Left renal pelvis (tissue), 4 donors: ENCODE data around the gene PPP1R26. TPM values are rescaled to one million over a fixed set of nuclear protein-coding genes. Genes with fewer than 3 reads are reported as not detected.
"Not testable (repeated sequence)": the region's sequence is repeated elsewhere in the genome, so short reads cannot be mapped to it uniquely, and the experiment has no call there.

Experiments
- DNase-seq, 4 donors: peaks; one replicate each; pipeline ENCODE4 v3.0.0-alpha.2; 2013; ENCODE audit warnings: low read depth in 4 of 4, low spot score in 3 of 4
- polyA plus RNA-seq, 4 donors: library from polyadenylated mRNA; unstranded; fragments of 120-200 nt; gene quantifications; one replicate each; pipeline ENCODE4 v1.2.1, GENCODE V29; 2013; ENCODE audit not compliant: insufficient read length in 4 of 4

PPP1R26 gene
- polyA plus RNA-seq, 4 donors, result 12.5 to 38.5 (median 29.9) TPM

DNA sequence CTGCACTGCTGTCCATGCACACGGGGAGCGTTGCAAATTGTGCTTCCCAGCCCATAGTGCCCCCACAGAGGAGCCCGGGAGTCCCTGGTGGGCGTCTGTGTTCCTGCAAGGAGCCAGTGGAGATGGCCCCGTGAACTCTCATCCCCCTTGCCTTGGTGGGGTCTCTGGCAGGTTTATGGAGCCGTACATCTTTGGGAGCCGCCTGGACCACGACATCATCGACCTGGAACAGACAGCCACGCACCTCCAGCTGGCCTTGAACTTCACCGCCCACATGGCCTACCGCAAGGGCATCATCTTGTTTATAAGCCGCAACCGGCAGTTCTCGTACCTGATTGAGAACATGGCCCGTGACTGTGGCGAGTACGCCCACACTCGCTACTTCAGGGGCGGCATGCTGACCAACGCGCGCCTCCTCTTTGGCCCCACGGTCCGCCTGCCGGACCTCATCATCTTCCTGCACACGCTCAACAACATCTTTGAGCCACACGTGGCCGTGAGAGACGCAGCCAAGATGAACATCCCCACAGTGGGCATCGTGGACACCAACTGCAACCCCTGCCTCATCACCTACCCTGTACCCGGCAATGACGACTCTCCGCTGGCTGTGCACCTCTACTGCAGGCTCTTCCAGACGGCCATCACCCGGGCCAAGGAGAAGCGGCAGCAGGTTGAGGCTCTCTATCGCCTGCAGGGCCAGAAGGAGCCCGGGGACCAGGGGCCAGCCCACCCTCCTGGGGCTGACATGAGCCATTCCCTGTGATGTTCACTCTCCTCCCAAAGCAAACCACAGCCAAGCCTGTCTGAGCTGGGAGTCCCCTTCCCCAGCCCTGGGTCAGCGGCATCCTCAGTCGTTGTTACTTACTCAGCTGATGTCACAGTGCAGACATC, 24.0 kb downstream of the PPP1R26 start:
- no peak for DNase-seq

DNA sequence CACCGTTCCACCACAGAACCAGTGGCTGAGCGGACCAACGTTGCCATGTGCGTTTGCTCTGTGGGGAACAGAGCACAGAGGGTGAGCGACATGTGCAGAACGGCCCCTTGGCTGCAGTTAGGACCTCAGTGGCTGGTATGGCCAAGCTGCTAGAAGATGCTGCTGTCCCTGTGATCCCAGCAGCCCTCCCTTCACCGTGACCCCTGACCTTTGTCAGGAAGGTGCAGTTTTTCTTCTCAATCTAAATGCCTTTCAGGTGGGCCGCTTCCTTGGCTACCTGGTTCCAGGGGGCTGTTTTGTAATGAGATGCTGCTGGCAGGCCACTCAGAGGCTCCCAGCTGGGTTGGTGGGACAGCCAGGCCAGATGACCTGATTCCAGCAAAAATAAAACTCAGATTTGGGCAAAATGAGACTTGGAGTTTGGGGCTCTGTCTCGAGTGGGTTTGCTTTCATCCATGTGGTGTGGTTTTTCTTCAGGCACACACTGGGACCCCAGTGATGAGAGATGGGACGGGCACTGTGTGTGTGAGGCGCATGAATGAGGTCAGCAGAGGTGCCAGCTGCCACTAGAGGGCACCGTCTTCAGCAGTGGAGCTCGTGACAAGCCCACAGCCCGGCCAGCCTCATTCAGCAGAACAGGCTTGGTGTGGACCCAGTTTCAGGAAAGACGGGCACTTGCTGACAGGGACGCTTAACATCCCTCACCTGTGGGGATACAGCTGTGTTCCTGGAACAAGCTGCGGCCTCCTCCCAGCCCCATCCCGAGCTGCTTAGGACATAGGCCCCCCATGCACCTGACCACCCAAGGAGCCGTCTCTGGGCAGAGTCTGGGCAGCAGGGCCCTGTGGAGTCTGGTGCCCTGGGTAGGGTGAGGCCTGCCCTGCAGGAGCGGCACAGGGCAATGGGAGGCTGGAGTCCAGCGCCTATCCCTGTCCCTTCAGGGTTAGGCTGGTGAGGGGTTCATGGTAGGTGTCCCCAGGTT, 25.0 kb downstream of the PPP1R26 start:
- DNase-seq, result no peak

DNA sequence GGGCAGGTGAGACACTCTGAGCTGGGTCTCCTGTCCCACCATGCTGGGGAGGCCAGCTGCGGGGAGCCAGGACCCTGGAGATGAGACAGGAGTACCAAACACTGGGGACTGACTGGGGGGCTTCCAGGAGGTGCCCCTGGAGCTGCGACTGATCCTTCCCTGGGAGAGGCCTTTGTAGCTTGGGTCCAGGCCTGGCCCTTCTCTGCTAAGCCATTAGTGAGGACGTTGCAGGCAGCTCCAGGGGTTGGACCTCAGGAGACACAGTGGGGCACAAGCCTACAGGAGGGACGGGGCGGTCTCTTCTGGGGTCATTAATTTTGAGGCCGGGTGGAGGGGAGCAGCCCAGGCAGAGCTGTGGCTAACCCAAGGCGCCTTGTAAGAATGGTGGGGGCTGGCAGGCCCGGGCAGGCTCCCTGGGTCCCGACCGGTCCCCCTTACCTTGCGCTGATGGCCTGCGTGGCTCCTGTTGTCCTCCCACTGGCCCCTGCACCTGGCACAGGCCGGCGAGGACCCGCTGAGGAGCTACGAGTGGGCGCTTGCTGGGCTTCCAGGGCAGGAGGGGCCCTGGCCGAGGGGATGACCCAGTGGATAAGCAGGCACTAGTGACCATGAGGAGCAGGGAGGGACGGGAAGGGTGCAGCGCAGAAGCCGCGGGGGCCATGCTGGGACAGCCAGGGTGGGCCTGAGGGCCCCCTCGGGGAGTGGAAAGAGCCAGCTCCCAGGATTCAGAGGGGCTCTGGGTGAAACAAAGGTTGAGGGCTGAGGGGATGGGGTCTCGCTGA, 26.0 kb downstream of the PPP1R26 start:
- no peak for DNase-seq

DNA sequence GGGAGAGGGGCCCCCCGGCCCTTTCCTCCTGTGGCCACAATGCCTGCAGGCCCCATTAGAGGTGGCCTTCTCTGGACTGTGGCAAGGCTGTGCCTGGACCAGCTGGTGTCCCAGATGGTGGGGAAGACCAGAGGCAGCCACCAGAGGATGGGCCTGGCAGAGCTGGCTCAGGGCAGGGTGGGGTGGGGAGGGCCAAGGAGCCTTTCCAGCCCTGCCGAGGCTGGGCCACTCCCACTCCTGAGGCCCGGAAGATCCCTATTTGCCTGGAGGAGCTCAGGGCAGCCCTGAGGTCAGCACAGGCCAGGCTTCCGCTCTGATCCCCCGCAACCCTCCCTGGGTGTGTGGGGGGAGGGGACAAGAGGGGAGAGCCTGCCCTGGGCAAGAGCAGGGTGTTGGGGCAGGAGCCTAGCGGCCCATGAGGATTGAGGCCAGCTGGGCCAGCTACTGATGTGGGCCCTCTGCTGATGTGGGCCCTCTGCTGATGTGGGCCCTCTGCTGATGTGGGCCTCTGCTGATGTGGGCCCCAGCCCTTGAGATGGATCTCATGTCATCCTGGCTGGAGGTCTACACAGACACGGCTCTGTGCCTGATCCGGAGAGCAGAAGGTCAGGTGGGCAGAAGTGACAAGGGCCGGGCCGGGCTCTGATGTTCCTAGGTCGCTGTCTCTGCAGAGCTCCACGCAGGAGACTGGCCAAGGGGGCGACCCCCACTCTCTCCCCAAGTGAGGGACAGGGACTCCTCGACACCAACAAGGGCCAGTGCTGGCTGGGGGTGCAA, 26.9 kb downstream of the PPP1R26 start:
- no peak for DNase-seq

DNA sequence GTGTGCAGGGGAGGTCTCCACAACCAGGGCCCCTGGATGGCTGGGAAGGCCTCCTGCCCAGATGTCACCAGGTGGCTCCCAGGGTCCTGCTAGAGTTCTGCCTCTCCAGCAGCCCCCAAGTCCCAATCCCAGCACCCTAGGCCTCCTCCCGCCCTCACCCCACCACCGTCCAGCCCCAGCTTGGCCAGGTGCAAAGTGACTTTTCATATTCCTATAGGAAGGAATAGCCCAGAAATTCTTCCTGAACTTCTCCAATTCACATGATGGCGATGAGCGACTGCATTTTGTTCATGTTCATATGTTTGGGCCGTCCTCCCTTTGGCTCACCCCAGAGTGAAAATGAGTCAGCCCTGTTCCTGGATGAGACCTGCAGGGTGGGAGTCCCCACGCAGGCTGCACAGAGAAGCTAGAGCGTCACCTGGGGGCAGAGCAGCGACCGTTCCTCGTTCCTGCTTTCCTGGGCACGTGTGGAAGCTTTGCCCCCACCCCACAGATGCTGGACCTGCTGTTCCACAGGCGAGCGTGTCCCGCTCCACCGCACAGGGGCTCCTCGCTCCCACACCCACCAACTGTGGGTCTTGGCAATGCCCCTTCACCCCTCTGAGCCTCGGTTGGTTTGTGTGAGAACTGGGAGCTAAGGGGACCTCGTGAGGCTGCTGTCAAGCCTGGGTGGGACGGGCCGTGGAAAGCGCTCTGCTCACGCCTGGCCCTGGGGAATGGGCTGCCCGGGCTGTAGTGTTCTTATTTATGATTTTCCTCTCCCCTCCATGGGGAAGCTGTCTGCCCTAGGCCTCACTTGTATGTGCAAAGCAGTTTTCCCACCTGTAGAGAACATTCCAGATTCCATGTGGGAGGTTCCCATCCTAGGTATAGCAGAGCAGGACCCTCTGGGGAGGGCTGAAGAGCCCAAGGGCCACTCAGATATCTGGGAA, 27.8 kb downstream of the PPP1R26 start:
- DNase-seq, result no peak

DNA sequence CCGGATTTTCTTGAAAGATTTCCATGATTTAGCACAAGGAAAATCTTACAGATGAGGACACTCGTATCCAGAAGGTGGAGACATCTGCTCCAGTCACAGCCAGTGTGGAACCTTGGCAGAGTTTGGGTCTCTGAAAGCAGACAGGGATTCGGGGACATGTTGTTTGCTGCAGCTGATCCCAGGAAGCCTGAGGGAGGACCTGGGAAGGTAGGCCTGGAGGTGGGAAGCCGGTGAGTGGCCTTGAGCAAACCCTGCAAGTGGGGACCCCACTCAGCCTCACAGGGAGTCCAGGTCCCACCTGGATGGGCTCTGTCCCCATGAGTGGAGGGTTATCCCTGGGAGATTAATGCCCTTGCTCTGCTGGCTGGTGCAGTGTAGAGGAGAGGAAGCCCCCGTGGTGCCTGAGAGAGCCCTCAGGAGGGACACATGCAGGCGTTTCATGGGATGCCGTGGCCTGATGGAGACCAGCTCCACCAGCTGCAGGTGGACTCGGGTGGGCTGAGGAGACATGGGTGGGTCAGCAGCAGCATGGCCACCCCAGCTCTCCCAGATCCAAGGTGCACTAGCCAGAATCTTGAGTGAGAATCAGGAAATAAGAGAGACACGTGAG, 28.7 kb downstream of the PPP1R26 start:
- no peak for DNase-seq

DNA sequence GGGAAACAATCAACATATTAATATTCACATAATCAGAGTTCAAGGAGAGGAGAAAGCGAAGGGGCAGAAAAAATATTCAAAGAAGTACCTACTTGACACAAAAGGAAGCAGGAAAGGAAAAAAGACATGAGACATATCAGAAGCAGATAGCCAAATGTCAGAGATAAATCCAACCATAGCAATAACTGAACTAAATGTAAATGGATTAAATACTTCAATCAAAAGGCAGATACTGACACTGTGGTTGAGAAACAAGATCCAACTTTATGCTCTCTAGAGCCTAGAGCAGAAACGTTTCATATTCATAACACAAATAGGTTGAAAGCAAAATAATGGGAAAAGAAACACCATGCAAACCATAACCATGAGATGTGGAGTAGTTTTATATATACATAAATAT, 29.9 kb downstream of the PPP1R26 start:
- no peak for DNase-seq

DNA sequence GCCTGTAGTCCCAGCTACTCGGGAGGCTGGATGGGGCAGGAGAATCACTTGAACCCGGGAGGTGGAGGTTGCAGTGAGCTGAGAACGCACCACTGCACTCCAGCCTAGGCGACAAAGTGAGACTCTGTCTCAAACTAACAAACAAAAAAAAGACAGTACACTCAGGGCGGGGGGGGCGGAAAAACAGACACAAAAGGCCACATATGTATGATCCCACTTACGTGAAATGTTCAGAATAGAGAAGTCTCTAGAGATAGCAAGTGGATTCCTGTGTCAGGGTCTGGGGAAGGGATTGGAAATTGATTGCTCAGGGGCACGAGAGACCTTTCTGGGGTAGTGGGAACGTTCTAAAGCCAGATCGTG, 32.6 kb downstream of the PPP1R26 start:
- DNase-seq, result no peak

DNA sequence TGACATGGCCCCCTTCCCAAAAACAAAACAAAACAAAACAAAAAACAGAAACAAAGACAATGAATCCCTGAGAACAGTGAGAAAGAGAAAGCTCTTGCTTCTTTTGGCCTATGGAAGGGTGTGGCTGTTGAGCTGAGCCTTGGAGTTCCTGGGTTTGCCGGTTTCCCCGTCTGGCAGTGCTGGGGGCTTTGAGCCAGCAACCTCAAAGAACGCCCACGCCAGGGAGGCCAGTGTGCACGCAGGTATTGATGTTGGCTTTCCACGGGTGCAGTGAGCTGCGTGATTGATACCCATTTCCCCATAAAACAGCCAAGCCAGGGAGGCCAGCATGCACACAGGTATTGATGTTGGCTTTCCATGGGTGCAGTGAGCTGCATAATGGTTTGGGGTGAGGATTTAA, 33.3 kb downstream of the PPP1R26 start:
- DNase-seq, result no peak

DNA sequence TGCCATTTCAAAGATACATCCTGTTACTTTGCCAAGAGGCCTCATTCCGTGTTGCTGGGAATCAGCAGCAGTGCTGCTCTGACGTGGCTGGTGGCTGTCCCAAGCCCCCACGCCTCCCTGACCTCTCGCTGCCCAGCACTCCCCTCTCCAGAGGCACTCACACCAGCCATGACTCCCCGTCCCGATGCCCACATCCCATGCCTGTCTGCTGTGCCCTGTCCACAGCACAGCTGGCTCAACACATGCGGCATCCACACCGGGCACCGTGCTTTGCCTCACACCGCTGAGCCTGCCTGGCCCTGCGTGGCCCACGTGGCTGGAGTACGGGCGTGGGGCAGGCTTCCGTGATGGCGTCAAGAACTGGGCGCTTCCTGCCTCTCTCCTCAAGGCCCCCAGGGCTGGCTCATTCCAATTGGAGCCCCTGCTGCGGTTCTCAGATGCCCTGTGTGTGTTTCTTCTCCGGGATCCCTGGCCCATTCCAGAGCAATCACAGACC, 33.8 kb downstream of the PPP1R26 start:
- no peak for DNase-seq

DNA sequence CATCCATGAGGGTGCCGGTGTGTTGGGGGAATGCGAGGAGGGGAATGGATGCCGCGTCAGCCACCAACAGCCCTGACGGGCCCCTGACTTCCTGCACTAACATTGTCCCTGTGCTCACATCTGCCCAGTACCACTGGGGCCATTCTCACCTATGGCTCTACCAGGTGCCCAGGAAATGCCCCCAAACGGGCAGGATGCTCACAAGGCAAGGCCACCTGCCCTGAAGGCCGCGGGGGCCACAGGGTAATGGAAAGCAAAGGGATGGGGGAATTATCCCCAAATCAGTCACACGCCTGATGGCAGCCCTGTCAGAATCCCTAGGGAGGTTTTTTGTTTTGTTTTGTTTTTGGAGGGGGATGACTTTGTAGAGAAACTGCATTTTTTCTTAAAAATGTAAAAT, 34.3 kb downstream of the PPP1R26 start:
- not testable (repeated sequence) for DNase-seq

DNA sequence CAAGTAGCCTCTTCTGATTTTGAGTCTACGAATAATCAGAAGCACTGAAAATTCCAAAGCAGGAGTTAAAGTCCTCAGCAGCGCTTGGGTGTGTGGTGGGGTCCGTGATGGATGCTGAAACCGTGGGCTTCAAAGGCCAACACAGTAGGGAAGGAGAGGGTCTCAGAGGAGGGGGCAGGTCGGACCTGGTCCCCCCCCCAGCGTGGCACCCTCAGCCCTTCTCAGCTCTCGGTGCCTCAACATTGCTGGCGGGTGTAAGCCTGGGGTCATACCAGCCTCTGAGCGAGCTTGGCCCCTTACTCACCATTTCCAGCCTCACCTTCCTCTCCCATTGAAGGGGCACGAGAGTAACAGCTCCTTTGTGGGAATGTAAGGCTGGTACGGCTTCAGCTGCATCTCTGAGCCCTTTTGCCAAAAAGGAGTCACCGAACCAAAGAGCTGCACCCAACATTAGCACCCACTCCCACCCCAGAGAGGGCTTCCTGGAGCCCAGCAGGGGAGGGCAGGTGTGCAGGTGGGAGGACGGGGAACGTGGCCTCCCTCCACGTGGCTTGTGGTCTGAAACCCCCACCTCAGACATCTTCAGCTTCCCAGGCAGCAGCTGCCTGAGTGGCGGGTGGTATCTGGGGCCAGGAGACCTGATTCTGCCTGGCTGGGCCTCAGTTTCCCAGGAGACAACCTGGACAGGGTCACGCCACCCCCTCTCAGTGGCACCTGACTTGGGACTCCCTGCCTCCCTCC, 34.9 kb downstream of the PPP1R26 start:
- no peak for DNase-seq

DNA sequence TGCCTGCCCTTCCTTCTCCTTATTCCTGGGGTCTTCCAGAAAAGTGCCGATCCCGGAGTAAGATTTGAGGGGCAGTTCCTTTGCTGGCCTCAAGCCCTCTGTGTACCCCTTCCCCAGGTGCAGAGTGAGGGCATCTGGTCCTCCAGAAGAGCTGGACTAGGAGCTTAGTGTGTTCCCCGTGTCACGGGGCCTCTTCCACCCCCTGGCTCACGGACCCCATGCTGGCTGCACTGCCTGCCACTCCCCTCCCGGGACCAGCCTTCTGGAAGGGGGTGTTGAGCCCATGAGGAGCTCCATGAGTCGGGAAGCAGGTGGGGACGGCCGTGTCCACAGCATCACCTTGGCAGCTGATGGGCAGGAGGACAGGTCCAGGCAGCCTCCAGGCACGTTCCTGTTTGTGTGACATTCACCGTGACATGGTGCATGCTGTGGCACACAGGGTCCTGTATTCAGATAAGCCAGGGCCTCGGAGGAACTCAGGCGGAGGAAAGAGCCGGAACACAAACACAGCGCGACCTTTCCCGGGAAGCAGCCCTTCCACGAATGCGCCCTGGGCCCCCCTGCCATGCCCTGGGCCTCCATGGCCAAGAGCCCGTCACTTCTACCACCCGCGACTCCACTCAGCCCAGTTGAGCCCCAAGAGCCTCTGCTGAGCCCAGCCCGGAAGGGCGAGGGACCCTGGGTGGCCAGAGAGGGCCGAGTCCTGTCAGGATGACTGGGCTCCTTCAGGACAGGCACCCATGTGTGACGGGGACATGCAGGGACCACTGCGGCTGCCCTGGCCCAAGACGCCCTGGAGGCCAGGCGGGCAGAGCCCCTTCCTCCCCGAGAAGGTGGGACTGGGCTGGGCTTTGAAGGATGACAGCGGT, 35.7 kb downstream of the PPP1R26 start:
- DNase-seq, result no peak

DNA sequence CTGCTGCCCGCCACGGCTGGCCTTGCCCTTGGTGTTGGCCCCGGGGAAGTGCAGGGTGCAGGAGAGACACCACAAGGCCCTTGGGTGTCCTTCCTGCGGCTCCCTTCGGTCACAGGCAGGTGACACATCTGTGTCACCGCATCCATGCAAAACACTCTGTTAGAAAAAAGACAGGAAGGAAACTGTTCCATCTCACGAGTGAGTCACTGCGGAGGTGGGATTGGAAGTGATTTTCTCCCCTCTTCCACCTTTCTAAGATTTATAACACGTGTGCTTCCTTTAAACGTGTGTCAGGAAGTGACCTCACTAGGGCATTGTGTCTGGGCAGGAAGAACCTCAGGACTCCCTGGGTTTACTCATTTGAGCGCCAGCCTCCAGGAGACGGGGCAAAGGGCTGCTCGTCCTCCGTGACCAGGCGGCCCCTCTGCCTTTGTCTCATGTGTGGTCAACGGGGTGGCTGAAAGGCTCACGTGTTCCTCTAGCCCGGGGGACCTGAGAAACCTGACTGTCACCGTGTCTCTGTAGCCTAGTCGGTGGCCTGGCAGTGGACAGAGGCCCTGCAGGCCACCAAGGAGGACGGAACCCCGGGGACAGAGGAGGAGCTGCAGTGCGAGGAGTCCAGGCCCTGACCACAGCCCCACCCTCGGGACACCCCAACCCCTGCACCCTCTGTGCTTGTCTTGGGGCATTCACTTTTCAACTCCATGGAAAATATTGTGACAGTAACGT, 36.7 kb downstream of the PPP1R26 start:
- DNase-seq, result no peak

DNA sequence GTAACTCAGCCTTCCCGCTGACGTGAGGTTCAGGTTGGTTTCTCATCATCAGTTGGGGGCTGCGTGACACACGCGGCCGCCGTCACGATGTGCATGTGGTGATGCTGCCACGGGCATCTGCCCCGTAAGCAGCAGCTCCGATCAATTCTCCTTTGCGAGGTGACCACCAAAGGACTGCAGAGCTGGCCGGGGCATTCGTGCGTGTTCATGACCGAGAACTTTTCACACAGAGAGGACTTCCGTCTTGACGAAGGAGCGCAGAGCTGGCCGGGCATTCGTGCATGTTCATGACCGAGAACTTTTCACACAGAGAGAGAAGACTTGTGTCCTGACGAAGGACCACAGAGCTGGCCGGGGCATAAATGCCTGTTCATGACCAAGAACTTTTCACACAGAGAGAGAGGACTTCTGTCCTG, 37.8 kb downstream of the PPP1R26 start:
- DNase-seq, result no peak
